Subcutaneous adipose tissue (tissue), 4 donors: ENCODE results near the gene CD52. TPM values are rescaled to one million over a fixed set of nuclear protein-coding genes. Genes with fewer than 3 reads are reported as not detected.

Experiments
- CTCF ChIP-seq: fragments of 450-650 bp; IDR thresholded peaks from one replicate; pipeline ENCODE4 v1.5.1; 2016; ENCODE audit warnings: low read depth, mild to moderate bottlenecking, control low read depth, antibody characterized with exemption, moderate library complexity
- total RNA-seq, 4 donors: library from RNA; depleted of rRNA; stranded (reverse); fragments of >200 nt; gene quantifications; one replicate each; pipeline ENCODE4 v1.1.0, GENCODE V29; 2016

Gene CD52
- total RNA-seq, 4 donors from 2014 or later, result 4.7 to 719 (median 19.2) TPM

GRCh38 chr1:26296340-26297056 is 21.3 kb upstream of the CD52 start:
- no peak for TF ChIP-seq CTCF

- no peak for TF ChIP-seq CTCF
Observed at GRCh38 chr1:26297057-26297790, 20.5 kb upstream of the CD52 start.

- no peak for TF ChIP-seq CTCF
Observed at GRCh38 chr1:26297791-26298124, 20.0 kb upstream of the CD52 start.

- no peak for TF ChIP-seq CTCF
Observed at GRCh38 chr1:26300578-26301275, 17.0 kb upstream of the CD52 start.

- no peak for TF ChIP-seq CTCF
Observed at GRCh38 chr1:26302733-26303405, 14.9 kb upstream of the CD52 start.

- TF ChIP-seq CTCF, result no peak
Observed at GRCh38 chr1:26305667-26306289, 12.0 kb upstream of the CD52 start.
